Liver (tissue), 2 donors: ENCODE results near the gene RASSF8.

Source experiments
- MAX ChIP-seq: IDR thresholded peaks from 2 replicates; pipeline ENCODE4 v1.6.1; 2016; ENCODE audit warnings: antibody characterized with exemption
- REST ChIP-seq: IDR thresholded peaks from 2 replicates; pipeline ENCODE4 v1.6.1; 2016; ENCODE audit warnings: antibody characterized with exemption, mild to moderate bottlenecking
- TF ChIP-seq, protein P1 (sequence below): fragments of 150-350 bp; IDR thresholded peaks from 2 replicates; pipeline ENCODE4 v1.5.1; 2017; ENCODE audit warnings: improper control_type of control experiment, low read depth, low read length; ENCODE audit not compliant: missing input control
- donor health status: healthy.

DNA sequence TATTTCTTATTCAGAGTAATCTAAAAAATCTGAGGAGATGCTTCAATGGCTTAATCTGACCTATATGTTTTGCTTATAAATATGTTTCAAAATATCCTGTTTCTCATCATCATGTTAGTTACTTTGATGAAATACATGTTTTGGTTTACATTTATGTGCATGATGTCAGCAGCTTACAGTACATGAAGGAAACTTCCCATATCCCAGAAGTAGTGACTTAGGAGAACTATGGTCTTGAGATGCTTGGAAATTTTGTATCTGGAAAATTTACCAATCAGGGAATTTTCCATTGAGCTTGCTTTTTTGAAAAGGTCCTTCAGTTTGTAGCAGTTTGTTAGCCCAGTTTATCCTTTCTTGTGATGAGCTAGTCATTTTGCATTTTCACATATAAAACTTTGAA lies 73.3 kb downstream of the RASSF8 start:
- TF ChIP-seq MAX, result no peak
- TF ChIP-seq REST, result no peak
- TF ChIP-seq, protein P1, sequence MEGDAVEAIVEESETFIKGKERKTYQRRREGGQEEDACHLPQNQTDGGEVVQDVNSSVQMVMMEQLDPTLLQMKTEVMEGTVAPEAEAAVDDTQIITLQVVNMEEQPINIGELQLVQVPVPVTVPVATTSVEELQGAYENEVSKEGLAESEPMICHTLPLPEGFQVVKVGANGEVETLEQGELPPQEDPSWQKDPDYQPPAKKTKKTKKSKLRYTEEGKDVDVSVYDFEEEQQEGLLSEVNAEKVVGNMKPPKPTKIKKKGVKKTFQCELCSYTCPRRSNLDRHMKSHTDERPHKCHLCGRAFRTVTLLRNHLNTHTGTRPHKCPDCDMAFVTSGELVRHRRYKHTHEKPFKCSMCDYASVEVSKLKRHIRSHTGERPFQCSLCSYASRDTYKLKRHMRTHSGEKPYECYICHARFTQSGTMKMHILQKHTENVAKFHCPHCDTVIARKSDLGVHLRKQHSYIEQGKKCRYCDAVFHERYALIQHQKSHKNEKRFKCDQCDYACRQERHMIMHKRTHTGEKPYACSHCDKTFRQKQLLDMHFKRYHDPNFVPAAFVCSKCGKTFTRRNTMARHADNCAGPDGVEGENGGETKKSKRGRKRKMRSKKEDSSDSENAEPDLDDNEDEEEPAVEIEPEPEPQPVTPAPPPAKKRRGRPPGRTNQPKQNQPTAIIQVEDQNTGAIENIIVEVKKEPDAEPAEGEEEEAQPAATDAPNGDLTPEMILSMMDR, result no peak
